ENCODE data around the gene SERPINE3.
A peak's percentile ranks its signal among the peaks of the same experiment; 100 is the strongest.

The SERPINE3 gene

DNA sequence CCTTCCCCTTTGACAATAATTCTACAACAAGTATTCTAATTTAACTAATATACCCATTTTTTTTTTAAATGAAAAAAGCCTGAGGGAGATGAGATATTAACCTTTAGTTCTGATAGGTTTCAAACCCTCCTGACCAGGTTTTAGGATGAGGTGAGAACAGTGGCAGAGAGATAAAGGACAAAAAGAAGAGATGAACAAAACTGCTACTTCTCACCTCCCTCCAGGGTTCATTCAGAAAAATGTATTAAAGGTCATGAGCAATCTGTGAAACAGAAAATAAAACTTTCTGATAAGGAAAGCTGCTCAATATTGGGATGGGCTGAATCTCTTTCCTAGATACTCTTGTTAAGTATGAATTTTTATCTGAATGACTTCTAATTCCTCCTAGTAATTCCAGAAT is 24.1 kb downstream of the SERPINE3 start:
- no peak for DNase-seq (ENCODE audit: low spot score)

DNA sequence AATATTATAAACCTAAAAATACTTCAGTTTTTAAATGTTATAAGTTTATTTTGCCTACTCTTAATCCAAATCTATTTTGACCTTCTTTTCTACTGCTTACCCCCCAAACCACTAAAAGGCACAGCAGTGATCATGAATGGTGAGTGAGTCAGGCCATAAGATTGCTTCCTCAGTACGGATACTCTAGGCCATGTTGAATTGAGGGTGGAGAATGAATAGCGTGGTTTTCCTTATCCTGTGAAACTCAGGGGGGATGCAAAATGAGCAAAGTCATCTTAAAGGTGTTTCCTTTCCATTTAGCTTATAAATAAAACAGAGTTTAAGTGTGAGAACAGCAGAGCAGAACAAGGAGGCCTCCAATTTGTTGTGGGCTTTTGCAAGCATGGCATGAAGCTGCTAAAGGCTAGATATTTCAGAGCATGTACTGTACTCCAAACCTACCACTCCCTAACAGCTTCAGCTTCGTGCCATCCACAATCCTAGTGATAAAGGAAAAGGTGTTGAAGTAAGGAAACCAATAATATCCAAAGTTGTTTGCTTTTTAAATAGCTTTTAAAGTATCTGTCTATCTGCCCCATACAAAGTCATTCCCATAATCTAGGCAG is 25.0 kb downstream of the SERPINE3 start:
- no peak for DNase-seq (ENCODE audit: low spot score)

DNA sequence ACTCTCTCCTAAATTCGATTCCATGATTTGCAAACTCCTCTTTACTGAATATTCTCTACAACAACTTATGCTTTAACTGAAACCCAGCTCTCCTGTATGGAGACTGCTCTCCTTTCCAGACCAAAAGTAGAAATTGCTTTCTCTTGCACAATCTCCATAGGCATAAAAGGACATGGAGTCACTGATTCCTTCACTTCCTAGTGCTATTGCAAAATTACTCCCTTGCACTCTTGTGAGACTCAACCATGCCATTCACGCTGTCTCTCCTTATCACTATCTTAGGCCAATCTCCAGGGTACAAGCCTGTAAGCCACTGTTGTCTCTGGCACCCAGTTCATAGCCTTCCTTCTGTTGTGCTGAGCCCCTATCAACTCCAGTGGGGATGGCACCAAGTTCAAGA is 30.6 kb downstream of the SERPINE3 start:
- no peak for DNase-seq (ENCODE audit: low spot score)

DNA sequence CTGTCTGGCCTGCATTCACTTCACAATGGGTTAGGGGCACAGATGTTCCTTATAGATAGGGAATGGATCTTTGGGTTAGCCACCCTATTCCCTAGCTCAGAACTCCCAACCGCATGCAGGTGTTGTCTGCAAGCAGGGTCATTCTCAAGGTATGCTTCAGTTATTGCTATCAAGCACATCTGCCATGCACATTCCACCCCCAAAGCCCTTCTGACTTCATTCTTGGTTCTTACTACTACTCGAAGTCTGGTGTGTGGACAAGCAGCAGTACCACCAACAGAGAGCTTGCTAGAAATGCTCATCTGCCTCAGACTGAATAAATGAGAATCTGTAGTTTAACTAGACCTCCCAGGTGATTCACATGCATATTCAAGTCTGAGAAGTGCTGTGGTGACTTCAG is 31.3 kb downstream of the SERPINE3 start:
- no peak for DNase-seq (ENCODE audit: low spot score)

DNA sequence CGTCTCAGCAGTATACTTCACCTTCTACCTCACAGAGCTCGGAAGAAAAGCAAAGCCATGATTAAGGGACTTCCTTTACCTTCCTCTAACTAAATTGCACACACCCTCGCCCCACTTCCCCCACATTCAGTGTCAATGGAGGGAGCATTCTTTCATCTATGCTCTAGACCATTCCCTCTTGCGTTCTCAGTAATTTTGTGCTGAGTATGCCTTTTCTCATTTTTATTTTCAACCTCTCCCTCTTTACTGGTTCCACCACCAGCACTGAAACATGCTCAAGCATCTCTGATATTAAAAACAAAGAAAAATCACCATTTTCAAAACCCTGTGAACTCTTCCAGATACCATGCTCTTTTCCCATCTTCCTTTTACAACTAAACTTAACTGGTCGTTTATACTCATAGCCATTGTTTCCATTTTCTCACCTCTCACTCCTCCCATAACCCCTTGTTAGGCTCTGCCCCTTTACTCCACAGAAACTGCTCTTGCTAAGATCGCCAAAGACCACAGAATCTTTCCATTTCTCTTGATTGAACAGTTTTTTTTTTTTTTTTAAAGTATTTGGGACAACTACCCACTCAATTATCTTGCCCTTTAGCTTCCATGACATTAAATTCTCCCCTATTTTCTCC is 32.4 kb downstream of the SERPINE3 start:
- DNase-seq (ENCODE audit: low spot score), result no peak

DNA sequence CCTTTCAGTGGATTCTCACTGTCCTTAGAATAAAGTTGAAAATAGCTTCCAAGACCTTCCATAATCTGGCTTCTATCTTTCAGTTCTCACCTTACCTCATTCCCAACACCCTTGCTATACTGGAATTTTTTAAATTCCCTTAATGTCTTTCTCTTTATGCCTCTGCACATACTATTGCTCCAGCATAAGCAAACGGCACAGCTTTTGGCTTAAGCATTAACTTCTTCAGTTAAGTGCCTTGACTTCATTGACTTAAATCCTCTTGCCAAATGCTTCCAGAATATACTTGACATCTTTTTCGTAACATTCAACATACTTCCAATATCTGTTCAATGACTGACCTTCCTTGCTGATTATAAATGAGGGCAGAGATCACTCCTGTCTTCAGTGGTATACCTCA is 34.0 kb downstream of the SERPINE3 start:
- no peak for DNase-seq (ENCODE audit: low spot score)

DNA sequence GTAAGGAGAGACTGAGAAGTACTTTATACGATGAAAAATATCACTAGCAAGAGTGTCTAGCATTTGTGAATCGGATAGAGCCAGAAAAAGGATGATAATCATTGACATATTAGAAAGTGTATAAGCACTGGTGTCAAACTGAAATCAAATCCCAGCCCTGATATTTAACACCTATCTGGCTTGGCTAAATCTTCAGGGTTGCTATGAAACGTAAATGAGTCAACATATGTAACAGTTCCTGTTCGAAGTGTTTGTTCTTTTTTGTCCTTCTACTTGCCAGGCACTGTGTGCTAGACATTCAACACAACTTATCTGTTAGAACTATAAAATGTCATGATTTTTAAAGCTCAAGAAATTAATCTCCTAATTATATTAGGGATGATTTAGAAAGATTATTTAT is 40.8 kb downstream of the SERPINE3 start:
- DNase-seq (ENCODE audit: low spot score), result no peak

DNA sequence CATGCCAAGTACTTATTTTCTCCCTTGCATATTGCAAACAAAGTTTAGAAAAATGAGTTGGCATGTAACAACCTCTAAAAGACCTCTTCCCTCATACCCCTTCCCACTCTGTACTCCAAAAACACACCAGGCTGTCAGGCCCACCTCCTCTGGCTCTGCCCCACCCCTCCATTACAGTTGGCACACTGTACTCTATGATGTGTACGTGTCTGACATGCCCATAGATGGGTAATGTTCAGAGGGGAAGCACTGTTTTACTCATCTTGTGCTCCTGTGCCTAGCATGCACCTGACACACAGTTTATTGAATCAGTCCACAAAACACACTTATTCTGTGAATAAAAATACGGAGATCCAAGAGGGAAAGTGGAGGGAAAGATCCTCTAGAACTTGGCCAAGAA is 45.6 kb downstream of the SERPINE3 start:
- no peak for DNase-seq (ENCODE audit: low spot score)

DNA sequence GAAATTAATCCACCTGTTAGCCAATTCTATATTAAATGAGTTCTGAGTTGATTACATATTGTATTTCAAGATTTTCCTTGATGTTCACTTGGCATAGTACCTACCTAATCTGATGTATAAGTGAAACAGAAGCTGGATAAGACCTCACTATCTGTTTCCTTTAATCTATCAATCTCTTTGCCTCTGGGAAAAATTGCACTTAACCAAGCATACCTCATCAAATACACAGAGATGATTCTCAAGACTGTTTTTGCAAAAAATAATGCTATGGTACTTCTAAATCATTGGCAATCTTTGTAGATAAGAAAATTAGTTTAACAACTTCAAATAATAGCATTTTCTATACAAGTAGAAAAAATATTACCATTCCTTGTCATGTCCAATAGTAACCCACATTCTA is 55.2 kb downstream of the SERPINE3 start:
- DNase-seq (ENCODE audit: low spot score), result no peak

DNA sequence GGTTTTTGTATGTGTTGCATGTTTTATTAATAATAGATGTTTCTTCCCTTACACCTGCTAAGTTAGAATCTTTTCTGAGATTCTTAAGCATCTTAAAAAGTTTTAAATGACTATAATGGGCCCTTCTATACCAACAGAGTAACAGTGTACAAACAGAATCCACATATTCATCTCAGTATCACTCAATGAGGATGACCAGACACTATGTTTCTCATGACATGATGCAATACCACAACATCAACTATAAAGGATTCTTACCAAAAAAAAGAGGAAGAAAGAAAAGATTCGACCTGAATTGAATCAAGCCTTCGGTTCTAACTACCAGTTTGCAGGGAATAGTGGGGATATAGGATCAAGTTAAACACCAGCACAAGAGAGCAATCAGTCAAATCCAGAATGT is 56.9 kb downstream of the SERPINE3 start:
- no peak for DNase-seq (ENCODE audit: low spot score)

DNA sequence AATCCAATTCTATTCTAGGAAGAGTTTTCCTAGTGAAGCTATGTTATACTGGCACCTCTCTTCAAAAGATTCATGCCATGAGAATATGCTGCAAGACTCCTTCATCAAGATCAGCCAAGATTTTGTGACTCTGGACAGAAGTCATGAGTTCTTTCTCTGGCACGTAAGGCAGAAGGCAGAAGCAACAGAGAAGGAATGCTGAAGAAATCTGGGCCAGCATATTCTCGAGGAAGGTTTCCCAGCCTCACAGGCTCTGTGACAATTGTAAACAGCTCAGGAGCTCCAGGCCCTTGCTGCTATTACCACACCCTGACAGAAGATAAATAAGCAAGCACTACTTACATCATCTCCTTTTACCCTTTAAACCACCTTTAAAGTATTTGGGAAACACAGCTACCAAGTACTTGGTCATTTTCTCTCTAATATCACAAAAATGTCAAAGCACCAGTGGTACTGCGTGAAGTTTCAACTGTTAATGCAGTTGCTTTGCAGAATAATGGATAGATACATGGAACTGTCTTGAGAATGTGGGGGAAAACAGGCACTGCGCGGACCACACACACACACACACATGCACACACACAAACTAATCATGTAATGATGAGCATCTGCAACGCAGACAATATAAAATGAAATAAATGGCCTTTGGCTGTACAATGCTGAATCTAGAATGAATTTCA is 57.9 kb downstream of the SERPINE3 start:
- DNase-seq (ENCODE audit: low spot score), result peak; percentile 9

DNA sequence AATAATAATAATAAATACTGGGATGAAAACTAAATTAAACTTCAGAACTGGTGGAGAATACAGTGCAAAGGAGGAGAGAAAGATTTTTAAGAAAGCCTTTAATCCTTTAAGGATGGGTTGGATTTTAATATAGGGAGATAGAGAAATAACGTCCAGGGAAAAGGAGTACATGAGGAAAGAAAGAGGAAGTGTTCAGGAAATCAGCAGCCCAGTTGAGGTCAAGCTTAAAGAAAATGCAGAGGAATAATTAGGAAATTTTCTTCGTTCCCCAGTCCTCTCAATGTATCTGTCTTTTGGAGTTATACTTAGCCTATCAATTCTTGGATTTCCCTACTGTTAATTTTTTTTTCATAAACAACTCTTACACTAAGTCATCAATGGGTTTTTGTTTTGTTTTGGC is 65.7 kb downstream of the SERPINE3 start:
- no peak for DNase-seq (ENCODE audit: low spot score)

DNA sequence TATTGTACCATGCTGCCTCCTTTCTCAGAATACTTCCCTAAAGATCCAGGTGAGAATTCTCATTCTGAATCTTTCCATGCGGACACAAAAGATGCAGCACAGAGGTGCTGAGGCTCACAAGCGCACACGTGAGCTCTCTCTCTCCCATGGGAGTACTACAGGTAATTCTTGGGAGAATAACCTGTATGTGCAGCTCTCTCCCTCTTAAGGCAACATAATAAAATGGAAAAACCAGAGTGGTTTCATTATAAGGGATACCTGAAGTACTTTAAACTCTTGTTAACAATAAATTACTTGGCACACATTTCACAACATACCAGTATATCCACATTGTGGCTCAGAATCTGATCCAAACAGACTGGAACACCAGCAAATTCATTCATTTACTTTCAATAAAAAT is 72.9 kb downstream of the SERPINE3 start:
- no peak for DNase-seq (ENCODE audit: low spot score)

All from globus pallidus (tissue), 1 donor.